GM10248 (cell line): Measurements from ENCODE around the gene MTG2.

Source experiments
- CTCF ChIA-PET: fragments of 300-600 bp; sonication (Branson Sonifier 250); formaldehyde crosslinking; extraction: SDS; loops from one replicate; lab custom pipeline; 2021; ENCODE audit warnings: antibody characterized with exemption; lab: Yijun Ruan, JAX
- POLR2A ChIA-PET: fragments of 350-650 bp; sonication (Branson Sonifier 250); formaldehyde crosslinking; extraction: SDS; loops from one replicate; lab custom pipeline; 2020; ENCODE audit warnings: antibody characterized with exemption; lab: Yijun Ruan, JAX
- DNase-seq: peaks from one replicate; pipeline ENCODE4 v3.0.0; 2012; ENCODE audit errors: extremely low spot score
- TF ChIP-seq, protein P1 (sequence below): IDR thresholded peaks from 2 replicates; pipeline ENCODE4 v1.5.1; 2012; ENCODE audit warnings: mild to moderate bottlenecking, low read depth; ENCODE audit errors: extremely low read depth, missing control alignments, control extremely low read depth

Gene MTG2

DNA sequence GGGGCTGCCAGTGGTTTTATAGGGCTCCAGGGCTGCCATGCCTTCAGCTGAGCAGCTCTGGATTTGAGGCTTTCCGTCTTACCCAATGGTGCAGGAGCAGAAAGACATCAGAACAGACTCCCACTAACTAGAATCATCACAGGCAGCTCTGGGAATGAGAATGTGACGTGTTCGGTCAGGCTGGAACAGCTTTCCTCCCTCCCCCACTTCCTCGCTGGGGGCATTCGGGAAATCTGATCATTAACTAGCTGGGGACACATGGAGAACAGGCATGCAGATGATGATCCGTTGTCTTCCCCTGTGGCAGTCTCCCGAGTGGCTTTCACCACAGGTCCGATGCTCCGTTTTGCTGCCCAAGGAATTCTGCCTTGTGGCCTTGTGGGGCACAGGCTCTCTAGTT is 5.5 kb upstream of the MTG2 start:
- POLR2A ChIA-PET = no interaction called here
- DNase-seq = no peak
- CTCF ChIA-PET = no interaction called here
- TF ChIP-seq, protein P1, sequence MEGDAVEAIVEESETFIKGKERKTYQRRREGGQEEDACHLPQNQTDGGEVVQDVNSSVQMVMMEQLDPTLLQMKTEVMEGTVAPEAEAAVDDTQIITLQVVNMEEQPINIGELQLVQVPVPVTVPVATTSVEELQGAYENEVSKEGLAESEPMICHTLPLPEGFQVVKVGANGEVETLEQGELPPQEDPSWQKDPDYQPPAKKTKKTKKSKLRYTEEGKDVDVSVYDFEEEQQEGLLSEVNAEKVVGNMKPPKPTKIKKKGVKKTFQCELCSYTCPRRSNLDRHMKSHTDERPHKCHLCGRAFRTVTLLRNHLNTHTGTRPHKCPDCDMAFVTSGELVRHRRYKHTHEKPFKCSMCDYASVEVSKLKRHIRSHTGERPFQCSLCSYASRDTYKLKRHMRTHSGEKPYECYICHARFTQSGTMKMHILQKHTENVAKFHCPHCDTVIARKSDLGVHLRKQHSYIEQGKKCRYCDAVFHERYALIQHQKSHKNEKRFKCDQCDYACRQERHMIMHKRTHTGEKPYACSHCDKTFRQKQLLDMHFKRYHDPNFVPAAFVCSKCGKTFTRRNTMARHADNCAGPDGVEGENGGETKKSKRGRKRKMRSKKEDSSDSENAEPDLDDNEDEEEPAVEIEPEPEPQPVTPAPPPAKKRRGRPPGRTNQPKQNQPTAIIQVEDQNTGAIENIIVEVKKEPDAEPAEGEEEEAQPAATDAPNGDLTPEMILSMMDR = no peak

DNA sequence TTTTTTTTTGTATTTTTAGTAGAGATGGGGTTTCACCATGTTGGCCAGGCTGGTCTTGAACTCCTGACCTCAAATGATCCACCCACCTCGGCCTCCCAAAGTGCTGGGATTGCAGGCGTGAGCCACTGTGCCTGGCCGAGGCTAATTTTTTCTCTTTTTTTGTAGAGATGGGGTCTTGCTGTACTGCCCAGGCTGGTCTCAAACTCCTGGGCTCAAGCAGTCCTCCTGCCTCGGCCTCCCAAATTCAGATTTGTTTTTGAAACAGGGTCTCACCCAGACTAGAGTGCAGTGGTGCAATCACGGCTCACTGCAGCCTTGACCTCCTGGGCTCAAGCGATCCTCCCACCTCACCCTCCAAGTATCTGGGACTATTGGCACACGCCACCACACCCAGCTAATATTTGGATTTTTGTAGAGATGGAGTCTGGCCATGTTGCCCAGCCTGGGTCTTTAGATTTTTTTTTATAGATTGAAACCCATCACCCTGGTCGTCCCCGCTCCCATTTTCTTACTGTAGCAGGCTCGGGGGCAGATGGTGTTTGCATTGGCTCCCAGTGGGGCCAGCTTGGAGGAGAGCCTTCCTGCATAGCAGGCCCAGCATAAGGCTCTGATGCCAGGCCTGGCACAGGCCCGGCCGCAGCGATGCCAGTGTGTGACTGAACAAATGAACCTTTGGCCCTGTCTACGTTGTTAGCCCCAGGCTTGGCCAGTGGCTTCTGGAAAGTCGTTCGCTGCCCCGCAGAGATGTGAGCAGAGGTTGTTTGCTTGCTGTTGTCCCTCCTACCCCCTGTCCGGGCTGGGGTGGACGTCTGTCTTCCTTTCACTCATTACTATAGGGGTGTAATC is 4.3 kb upstream of the MTG2 start:
- ChIA-PET CTCF (no interaction called here), POLR2A (no interaction called here)
- DNase-seq = no peak
- TF ChIP-seq, protein P1 = no peak

DNA sequence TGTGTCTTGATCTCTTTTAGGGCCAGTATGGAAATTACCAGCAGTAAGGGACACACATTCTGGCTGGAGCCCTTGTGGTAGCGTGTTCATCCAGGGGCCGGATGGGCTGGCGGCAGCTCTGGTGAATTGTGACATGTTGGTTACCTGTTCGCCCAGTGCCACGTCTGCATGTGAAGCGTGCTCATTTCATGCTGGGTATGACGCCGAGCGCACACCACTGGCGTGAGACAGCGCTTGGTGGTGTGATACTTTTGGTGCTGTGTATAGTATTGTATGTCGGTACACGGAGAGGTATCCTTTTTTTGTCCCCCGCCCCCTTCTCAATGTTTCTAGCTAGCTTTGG is 3.7 kb upstream of the MTG2 start:
- TF ChIP-seq, protein P1 = no peak
- CTCF ChIA-PET = interaction anchor here (1.0 kb wide), 1 partner anchor 43 kb away, joined by 3 read pairs; no protein-coding TSS in a partner anchor
- POLR2A ChIA-PET = no interaction called here
- no peak for DNase-seq

- ChIA-PET POLR2A (no interaction called here), CTCF (no interaction called here)
- TF ChIP-seq, protein P1 = no peak
- no peak for DNase-seq
Observed at GRCh38 chr20:62181808-62182207, 1.0 kb upstream of the MTG2 start.

GRCh38 chr20:62183426-62184142 is 756 bp downstream of the MTG2 start:
- DNase-seq = no peak
- CTCF ChIA-PET = no interaction called here
- TF ChIP-seq, protein P1 = no peak
- POLR2A ChIA-PET = no interaction called here

- ChIA-PET CTCF (no interaction called here), POLR2A (no interaction called here)
- DNase-seq = no peak
- TF ChIP-seq, protein P1 = no peak
Observed at GRCh38 chr20:62186096-62186426, 3.2 kb downstream of the MTG2 start.
